ENCODE data around the gene TMEM185A. TPM values are rescaled to one million over a fixed set of nuclear protein-coding genes. Genes with fewer than 3 reads are reported as not detected.
"Not testable (repeated sequence)": the region's sequence is repeated elsewhere in the genome, so short reads cannot be mapped to it uniquely, and the experiment has no call there.

The TMEM185A gene
- polyA plus RNA-seq (2012; ENCODE audit: missing spikeins) = 11.6 TPM

DNA sequence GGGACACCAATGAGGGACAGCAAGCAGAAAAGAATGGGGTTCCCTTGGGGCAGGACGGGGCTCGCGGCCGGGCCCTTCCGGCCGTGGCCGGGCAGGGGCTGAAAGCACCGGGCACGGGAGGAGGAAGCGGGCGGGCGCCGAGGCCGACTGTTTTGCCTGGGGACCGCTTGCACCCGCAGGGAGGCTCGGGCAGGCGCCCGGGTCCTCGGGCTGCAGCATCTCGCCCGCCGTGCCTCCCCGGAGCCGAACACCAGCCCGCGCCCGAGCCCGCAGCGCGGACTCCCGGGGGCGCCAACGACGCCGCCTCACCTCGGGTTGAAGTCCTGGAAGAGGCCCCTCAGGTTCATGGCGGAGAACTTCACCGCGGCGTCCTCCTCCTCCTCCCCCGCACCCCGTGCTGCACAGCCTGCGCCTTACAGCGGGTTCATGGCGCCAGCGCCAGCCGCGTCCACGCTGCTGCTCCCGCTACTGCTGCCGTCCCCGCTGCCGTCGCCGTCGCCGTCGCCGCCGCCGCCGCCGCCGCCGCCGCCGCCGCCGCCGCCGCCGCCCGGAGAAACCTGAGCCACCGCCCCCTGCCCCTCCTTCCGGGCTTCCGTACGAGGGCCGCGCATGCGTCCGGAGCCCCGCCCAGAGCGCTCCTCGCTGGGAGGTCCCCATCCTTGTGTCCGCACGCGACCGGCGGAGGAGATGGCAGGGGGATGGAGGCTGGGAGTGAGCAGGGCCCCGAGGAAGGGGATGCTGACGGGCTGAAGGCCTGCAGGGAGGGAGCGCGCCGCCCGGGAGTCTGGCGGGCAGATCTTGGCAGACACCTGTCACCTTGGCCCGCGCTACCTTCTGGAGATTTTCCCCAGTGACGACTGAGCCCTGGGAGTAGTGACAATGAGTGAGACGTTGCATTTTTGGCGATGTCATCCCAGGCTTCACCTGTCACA lies at the start of gene TMEM185A:
Gene TMEM185A (minus strand): TSS at position 559 of the 932 bp plus-strand sequence. CDS start 212 bp downstream, at position 347.
- FAIRE-seq (peak; percentile 74), DNase-seq (ENCODE audit: insufficient read length) (peak; percentile 53)
- no peak for TF ChIP-seq TAF1 (IDR thresholded peaks at IDR 0.05; ENCODE audit: borderline replicate concordance, low read depth, low read length)
- peak; percentile 36; the same call in 1 of the 2 replicates for TF ChIP-seq POLR2A (IDR thresholded peaks at IDR 0.05; ENCODE audit: low read depth, low read length)

DNA sequence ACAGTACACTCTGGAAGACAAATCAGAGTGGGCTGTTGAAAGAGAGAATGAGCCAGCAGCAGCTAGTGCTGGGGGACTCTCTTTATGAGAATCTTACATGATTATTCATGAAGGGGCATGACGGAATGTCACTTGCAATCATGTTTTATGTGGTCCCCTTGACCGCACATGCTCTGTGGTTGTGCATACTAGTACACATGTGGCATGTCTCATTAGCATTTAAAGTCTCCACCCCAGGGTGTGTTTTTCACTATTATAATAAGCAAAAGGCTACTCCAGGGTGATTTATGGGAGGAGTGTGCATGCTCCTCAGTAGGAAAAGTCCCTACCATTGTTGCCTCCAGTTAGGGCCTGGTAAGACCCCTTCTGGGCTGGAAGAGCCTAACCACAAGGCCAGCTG lies 49.6 kb upstream of the TMEM185A start:
- FAIRE-seq = no peak
- no peak for DNase-seq (ENCODE audit: insufficient read length)
- no peak for TF ChIP-seq TAF1 (IDR thresholded peaks at IDR 0.05; ENCODE audit: borderline replicate concordance, low read depth, low read length)
- TF ChIP-seq POLR2A (IDR thresholded peaks at IDR 0.05; ENCODE audit: low read depth, low read length) = no peak
- no peak for TF ChIP-seq POLR2AphosphoS5 (IDR thresholded peaks at IDR 0.05; ENCODE audit: low read depth, low read length)

DNA sequence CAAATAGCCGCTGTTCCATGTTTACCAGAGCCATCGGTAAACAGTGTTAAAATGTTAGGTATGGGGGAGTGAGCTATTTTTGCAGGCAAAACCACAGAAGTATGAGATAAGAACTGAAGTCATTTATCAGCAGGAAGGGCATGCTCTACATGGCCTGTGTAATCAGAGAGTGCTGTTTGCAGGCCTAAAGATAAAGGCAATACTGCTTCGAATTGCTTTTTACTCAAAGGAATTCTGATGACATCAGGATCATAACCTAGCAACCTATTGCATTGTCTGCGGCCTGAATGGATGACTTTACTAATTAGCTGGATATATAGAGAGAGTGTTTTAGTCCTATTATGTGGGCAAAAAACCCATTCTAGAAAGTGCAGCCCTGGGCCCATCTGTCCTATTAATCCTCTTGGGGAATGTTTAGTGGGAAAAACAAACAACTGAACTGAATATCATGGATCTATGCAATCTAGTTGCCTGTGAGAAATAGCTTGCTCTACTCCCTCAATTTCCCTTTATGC lies 47.6 kb upstream of the TMEM185A start:
- peak; percentile 78 for FAIRE-seq
- DNase-seq (ENCODE audit: insufficient read length) = not testable (repeated sequence)

DNA sequence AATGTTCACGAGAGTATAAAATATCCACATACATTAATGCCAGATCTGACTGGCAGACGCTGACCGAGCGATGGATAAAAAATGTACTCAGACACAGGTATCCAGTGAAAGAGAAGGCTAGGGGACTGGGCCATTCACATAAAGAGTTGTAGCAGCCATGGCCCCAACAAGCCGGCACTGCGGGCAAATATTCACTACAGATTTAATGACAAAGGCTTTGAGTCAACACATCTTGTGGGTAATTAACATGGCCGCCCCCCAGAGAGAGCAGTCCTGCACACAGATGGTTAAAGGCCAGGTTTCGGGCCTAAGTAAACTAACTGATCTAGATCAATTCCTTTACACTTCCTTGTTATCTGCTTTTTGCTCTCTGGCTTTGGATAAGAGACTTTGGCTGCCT lies 44.0 kb upstream of the TMEM185A start:
- FAIRE-seq = not testable (repeated sequence)

DNA sequence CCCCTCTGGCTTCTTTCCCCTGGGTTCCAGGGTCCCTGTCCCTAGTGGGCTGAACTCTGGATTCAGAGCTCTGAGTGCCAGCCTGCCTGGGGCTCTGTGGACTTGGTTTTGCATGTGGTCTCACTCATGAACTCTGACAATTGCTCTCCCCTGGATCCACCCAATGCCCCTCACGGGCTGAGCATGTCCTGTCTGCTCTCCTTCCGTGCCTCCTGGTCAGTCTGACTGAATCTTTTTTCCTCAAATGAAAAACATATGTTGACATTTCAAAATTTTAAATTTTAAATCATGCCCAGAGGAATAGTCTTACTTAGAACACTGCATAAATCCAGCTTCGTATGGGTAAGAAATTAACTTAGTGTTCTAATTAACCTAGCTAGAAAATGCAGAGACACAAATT lies 43.5 kb upstream of the TMEM185A start:
- FAIRE-seq; DNase-seq (ENCODE audit: insufficient read length): not testable (repeated sequence)

More for the DNA sequence above, 44.0 kb upstream of the TMEM185A start:
- DNase-seq (ENCODE audit: insufficient read length) = not testable (repeated sequence)

DNA sequence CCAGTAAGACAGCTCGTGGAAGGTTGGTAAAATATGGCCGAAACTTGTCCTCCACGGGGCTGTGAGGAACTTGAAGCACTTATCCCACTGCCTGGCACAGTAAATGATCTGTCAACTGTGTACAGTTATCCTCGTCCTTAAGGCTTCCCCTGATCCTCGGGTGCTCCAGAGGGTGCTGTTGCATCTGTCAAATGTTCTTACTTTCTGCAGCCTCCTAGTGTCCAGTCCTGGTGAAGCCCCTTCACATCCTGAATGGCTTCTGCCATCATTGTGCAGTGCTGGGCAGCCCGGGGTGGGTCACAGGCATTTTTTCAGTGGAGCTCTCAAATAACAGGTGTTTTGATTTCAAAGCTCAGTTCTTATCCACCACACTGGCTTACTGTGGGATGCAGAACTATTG lies 29.0 kb upstream of the TMEM185A start:
- not testable (repeated sequence) for DNase-seq (ENCODE audit: insufficient read length)
- peak; percentile 44 for FAIRE-seq

DNA sequence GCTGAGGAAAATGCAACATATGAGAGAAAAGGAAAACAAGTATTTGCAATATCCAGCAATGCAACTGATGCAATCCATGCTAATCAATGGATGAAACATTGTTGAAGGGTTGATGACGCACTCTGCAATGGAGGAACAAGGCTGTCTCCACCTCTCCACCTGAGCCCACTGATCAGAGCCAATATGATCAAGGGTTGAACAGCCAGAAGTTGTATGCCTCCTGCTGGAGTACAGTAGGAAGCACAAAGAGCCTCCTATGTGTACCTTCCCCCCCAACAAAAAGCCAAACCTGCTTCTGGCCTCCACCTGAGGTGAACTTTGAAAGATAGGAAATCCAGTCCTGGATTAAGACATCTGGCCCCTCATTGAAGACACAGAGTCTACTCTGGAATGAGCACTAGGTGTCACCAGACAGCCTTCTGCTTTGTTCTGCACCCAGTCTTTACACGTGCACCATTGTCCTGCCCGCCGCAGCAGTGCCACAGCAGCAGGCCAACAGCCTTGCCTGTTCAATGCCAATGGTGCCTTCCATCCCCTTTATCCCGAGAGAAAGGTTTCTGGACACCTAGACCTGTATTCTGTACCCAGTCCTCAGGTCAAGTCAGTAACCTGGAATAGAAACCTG lies 24.8 kb upstream of the TMEM185A start:
- FAIRE-seq = peak; percentile 88
- not testable (repeated sequence) for DNase-seq (ENCODE audit: insufficient read length)

DNA sequence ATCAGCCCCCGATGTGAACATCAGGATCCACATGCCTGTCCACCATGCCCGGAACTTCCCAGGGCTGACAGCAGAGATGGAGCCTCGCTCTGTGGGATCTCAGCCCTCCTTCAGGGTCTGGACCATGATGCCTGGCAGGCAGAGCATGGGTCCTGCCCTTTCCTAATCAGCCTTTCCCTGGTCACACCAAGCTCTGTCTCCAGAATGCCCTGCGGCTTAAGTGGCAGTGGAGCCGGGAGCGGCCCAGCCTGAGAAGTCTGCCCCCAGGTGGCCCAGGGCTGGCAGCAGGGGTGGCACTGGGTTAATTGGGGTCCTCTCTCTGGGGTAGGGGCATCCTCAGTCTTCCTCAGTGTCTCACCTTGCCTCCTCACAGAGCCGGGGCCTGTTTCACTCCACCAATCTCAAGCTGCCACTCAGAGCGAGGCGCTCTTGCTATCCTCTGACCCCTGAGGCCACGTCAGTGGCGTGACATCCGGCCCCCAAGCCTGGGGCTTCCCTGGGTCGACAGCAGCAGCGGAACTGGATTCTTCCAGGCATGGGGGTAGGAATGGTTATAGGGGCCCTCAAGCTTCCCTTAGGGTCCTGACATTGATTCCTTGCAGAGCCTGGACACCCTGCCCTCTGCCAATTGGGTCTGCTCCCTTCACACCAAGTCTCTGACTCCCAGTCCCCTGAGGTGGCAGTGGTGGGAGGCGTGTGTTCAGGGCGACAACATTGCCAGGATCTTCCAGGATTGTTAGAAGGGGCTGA lies 20.8 kb upstream of the TMEM185A start:
- FAIRE-seq = no peak

DNA sequence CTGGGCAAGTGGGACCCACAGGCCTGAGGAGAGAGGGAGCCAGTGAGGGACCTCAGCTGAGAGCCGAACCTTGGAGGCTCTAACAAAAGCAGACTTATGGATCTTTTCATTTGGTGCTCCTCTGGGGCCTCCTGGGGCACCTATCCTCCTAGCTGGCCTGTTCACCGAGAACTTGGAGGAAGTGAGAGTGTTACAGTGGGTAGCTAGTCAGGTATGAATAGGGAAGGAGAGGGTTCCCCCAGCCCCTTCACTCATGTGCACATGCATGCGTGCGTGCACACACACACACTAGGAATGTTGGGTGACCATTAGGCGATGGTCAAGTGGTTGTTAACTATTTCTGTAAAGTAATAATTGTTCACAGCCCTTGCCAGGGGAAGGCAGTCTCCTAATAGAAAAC lies 18.6 kb upstream of the TMEM185A start:
- TF ChIP-seq TAF1 (IDR thresholded peaks at IDR 0.05; ENCODE audit: borderline replicate concordance, low read depth, low read length) (no peak), POLR2AphosphoS5 (IDR thresholded peaks at IDR 0.05; ENCODE audit: low read depth, low read length) (no peak), POLR2A (IDR thresholded peaks at IDR 0.05; ENCODE audit: low read depth, low read length) (no peak)
- DNase-seq (ENCODE audit: insufficient read length) = no peak
- peak; percentile 33 for FAIRE-seq

More for the DNA sequence above, 20.8 kb upstream of the TMEM185A start:
- TF ChIP-seq POLR2A (IDR thresholded peaks at IDR 0.05; ENCODE audit: low read depth, low read length) (no peak), POLR2AphosphoS5 (IDR thresholded peaks at IDR 0.05; ENCODE audit: low read depth, low read length) (no peak), TAF1 (IDR thresholded peaks at IDR 0.05; ENCODE audit: borderline replicate concordance, low read depth, low read length) (no peak)
- DNase-seq (ENCODE audit: insufficient read length) = no peak

DNA sequence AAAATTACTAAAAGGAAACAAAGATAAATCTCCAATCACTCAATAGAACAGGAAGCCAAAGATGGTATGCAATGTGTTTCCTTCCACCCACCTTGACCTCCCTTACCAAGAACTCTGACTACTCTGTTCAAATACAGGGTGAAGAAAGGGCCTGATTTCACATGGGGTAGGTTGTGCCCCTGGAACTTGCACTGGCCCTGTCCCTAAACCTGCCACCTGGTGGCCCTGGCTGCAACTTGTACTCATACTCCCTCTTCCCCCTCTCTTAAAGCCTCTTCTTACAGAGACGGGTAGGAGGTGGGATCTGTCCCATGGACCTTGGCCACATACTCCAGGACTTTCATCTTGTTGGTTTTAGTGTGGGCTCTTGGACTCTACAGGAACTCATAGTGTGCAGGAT lies 17.3 kb upstream of the TMEM185A start:
- TF ChIP-seq POLR2A (IDR thresholded peaks at IDR 0.05; ENCODE audit: low read depth, low read length) (no peak), TAF1 (IDR thresholded peaks at IDR 0.05; ENCODE audit: borderline replicate concordance, low read depth, low read length) (no peak), POLR2AphosphoS5 (IDR thresholded peaks at IDR 0.05; ENCODE audit: low read depth, low read length) (no peak)
- FAIRE-seq = no peak
- DNase-seq (ENCODE audit: insufficient read length) = no peak

DNA sequence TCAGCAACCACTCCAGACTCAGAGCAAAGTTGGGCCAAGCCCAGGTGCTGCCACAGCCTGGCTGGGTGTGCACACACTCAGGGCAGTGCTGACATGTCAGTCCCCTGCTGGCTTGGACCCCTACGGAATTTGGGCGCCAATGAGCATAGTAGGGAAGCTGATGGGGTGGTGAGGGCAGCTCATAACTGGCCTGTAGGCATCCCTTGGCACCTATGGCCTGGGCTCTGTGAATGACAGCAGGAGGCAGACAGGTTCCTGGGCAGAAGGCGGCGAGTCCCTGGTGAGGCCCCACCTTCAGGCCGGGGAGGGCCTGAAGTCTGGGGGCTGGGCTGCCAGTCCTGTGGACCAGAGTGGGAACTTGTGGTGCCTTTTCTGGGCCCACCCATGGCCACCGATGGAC lies 15.9 kb upstream of the TMEM185A start:
- FAIRE-seq = no peak

DNA sequence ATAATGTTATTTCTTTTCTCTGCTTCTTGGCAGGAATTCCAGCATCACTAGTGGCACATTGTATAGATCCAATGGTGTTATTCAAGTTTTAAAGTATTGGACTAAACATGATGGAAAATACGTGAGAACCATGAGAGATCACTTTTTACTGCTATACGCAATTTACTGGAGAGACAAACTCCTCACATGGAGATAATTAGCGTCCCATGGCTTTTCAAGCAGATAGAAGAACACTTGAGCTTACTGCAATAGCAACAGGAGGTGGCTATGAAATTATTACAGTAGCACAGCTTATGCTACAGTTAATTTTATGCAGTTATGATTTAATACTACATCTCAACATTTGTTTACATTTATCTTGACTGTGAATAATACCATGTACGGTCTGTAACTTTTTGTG lies 11.9 kb upstream of the TMEM185A start:
- FAIRE-seq = no peak
- no peak for DNase-seq (ENCODE audit: insufficient read length)
- TF ChIP-seq POLR2AphosphoS5 (IDR thresholded peaks at IDR 0.05; ENCODE audit: low read depth, low read length) (no peak), POLR2A (IDR thresholded peaks at IDR 0.05; ENCODE audit: low read depth, low read length) (no peak), TAF1 (IDR thresholded peaks at IDR 0.05; ENCODE audit: borderline replicate concordance, low read depth, low read length) (no peak)

More for the DNA sequence above, 15.9 kb upstream of the TMEM185A start:
- DNase-seq (ENCODE audit: insufficient read length) = no peak
- no peak for TF ChIP-seq POLR2A (IDR thresholded peaks at IDR 0.05; ENCODE audit: low read depth, low read length)
- TF ChIP-seq TAF1 (IDR thresholded peaks at IDR 0.05; ENCODE audit: borderline replicate concordance, low read depth, low read length) = no peak
- TF ChIP-seq POLR2AphosphoS5 (IDR thresholded peaks at IDR 0.05; ENCODE audit: low read depth, low read length) = no peak

Data from GM12892 (cell line).